ENCODE measurements around the gene CIBAR2. TPM values are rescaled to one million over a fixed set of nuclear protein-coding genes. Genes with fewer than 3 reads are reported as not detected.
A peak's percentile ranks its signal among the peaks of the same experiment; 100 is the strongest.

The CIBAR2 gene
- total RNA-seq = not detected
- long read RNA-seq = 0 reads

DNA sequence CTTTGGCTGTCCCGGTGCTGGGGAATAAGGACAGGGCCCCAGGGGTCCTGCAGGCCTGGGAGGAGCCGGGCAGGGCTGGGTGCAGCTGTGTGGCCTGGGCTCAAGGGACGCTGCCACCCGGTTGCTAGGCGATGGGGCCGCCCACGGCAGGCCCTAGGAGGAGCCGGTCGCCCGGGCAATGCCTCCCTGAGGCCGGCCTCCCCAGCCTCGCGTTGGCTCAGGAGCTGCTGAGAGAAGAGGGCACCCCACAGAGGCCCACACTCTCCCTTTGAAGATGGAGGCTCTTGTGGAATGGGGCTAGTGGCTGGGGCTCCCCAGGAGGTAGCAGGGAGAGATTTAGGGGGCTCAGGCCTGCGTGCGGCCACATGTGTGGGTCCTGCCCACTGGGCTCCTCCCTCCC lies at the start of gene CIBAR2:
CIBAR2 (minus strand) TSS at position 109 of the 400 bp plus-strand sequence. CDS start 120 bp downstream, outside the sequence.
- DNase-seq = no peak
- intact Hi-C loops (cut with DNase I) = loop anchor here (10.0 kb wide), 1 partner anchor 142 kb away; no protein-coding TSS in a partner anchor
- H3K27ac ChIP-seq = no peak within 1 kb of the TSS

DNA sequence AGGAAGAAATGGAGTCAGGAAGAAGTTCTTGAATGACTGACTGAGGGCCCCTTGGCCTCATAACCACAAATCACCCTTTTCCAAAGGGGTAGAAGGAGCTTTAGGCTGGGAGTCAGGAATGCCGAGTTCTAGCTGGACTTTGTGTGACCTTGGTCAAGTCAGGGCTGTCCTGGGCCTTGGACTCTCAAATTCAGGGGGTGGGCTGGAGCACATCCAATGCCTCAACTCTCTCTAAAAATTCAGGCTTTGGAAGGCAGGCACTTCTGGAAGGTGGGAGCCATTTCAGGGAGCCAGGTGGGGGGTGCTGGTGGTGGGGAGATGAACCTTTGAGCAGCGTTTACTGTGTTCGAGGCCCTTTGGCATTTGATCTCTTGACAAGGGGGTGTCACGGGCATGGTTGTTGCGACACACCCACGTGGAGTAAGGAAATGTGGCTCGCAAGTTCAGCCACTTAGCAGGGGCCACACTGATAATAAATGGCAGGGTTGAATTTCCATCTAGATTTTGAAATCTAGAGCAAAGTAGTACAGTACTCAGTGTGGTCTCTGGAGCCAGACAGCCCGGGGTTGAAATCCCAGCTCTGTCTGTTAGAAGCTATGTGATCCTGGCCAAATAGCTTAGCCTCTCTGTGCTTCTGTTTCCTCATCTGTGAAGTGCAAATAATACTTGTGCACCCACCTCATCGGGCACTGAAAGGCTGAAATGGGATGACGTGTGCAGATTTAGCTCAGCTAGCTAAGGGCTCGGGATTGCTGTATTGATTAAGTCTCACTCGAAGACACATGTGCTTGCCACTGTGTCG lies 47.1 kb upstream of the CIBAR2 start:
- Histone ChIP-seq H3K4me3 (no peak overlapping the region), H3K27ac (no peak overlapping the region), H3K9me3 (no peaks in the 10 kb centered on the region), H3K4me1 (peaks cover 19% of the 10 kb centered on the region), H3K27me3 (no peaks in the 10 kb centered on the region), H3K36me3 (no peaks in the 10 kb centered on the region)
- intact Hi-C loops (cut with DNase I) = no loop called here
- TF ChIP-seq, protein P1, sequence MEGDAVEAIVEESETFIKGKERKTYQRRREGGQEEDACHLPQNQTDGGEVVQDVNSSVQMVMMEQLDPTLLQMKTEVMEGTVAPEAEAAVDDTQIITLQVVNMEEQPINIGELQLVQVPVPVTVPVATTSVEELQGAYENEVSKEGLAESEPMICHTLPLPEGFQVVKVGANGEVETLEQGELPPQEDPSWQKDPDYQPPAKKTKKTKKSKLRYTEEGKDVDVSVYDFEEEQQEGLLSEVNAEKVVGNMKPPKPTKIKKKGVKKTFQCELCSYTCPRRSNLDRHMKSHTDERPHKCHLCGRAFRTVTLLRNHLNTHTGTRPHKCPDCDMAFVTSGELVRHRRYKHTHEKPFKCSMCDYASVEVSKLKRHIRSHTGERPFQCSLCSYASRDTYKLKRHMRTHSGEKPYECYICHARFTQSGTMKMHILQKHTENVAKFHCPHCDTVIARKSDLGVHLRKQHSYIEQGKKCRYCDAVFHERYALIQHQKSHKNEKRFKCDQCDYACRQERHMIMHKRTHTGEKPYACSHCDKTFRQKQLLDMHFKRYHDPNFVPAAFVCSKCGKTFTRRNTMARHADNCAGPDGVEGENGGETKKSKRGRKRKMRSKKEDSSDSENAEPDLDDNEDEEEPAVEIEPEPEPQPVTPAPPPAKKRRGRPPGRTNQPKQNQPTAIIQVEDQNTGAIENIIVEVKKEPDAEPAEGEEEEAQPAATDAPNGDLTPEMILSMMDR (IDR thresholded peaks at IDR 0.05) = no peak
- no peak for DNase-seq
- peak; percentile 15 for ATAC-seq

More for the DNA sequence above, at the start of gene CIBAR2:
- Histone ChIP-seq H3K9me3 (no peaks in the 10 kb centered on the region), H3K4me1 (peaks cover 8% of the 10 kb centered on the region), H3K27me3 (no peaks in the 10 kb centered on the region), H3K36me3 (no peaks in the 10 kb centered on the region), H3K4me3 (no peak within 1 kb of the TSS)
- no peak for ATAC-seq
- TF ChIP-seq, protein P1 (IDR thresholded peaks at IDR 0.05) = no peak

DNA sequence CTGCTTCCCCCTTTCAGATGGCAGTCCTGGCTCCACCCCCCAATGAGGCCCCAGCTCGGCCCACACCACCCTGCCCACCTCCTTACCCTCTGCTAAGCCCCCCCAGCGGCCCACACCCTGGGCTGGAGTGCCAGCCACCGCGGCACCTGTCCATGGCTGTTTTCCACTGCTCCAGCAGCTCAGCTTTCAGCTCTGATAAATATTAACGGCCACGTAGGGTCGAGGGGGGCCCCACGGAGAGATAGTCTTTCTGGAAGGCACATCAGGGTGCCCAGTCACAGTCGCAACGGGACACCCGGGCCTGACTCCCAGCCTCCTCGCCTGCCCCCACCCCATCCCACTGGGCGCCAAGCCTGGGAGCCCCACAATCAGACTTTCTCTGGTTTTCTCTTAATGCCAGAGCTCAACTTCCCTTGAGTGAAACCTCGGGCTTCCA lies 46.5 kb upstream of the CIBAR2 start:
- Histone ChIP-seq H3K9me3 (no peaks in the 10 kb centered on the region), H3K4me3 (no peak overlapping the region), H3K27ac (no peak overlapping the region), H3K36me3 (no peaks in the 10 kb centered on the region), H3K4me1 (peaks cover 19% of the 10 kb centered on the region), H3K27me3 (no peaks in the 10 kb centered on the region)
- TF ChIP-seq, protein P1 (IDR thresholded peaks at IDR 0.05) = no peak
- intact Hi-C loops (cut with DNase I) = no loop called here
- DNase-seq = no peak
- ATAC-seq = no peak

DNA sequence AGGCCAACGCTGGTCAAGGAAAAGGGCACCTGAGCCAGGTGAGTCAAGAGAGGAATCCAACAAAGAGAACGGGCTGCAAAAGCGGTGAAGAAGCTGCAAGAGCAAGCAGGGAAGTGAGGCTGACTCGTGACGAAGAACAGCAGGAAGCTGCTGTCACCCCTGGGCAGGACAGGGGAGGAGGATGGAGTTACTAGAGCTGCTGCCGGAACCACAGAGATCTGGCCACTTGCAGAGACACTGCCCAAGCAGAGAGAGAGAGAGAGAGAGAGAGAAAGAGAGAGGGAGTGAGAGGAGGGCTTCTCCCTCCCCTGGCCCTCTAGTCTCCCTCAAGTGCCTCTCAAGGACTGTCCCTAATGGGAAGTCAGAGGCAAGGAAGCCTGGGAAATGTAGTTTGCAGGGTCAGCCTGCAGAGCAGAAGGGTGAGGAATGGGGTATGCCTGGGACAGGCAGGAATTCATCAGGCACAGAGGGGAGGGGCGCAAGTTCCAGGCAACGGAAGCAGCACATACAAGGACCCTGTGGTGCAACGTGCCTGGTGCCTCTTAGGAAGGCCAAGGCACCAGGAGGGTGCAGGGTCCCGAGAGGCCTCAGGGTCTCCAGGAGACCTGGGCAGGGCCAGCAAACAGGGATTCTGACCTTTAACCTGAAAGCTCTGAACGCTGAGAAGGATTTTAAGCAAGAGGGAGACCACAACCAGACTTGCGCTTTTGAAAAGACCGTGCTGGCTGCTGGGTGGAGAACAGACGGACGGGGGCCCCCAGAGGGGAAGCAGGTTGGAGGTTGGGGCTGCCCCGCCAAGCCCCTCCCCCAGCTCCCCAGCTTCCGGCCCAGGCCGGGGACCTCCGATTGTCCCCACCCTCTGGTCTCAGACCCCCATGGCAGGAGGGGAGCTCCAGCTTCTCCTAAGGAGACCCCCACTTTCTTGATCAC lies 45.8 kb upstream of the CIBAR2 start:
- Histone ChIP-seq H3K36me3 (no peaks in the 10 kb centered on the region), H3K4me3 (no peak overlapping the region), H3K4me1 (peaks cover 19% of the 10 kb centered on the region), H3K27ac (no peak overlapping the region), H3K27me3 (no peaks in the 10 kb centered on the region), H3K9me3 (no peaks in the 10 kb centered on the region)
- ATAC-seq = peak; percentile 63
- TF ChIP-seq, protein P1 (IDR thresholded peaks at IDR 0.05) = no peak
- no peak for DNase-seq
- intact Hi-C loops (cut with DNase I) = no loop called here

DNA sequence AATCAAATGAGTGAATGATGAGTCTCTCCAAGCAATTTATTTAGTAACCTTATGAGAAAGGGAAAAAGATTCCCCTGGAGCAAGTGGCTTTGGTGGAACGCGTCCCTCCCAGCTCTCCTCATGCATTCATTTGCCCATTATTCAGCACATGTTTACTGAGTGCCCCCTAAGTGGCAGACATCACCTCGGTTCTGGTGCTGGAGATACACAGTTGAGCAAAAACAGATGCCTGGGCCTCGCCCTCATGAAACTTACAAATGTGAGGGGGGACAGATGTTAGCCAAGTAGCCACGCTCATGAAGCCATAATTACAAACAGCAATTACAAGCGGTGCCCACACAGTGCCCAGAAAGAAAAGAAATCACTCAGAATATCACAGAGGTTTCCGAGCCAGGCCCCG lies 45.1 kb upstream of the CIBAR2 start:
- DNase-seq (no peak), ATAC-seq (no peak)
- intact Hi-C loops (cut with DNase I) = no loop called here
- TF ChIP-seq, protein P1 (IDR thresholded peaks at IDR 0.05) = no peak
- Histone ChIP-seq H3K27me3 (no peaks in the 10 kb centered on the region), H3K9me3 (no peaks in the 10 kb centered on the region), H3K27ac (no peak overlapping the region), H3K36me3 (no peaks in the 10 kb centered on the region), H3K4me1 (peaks cover 19% of the 10 kb centered on the region), H3K4me3 (no peak overlapping the region)
